Astrocyte (in vitro differentiated cells and primary cell): ENCODE data around the gene LRRC37B. TPM values are rescaled to one million over a fixed set of nuclear protein-coding genes. Genes with fewer than 3 reads are reported as not detected.
"Not testable (repeated sequence)": the region's sequence is repeated elsewhere in the genome, so short reads cannot be mapped to it uniquely, and the experiment has no call there.

ENCODE experiments used
- DNase-seq: peaks from one replicate; pipeline ENCODE4 v3.0.0-alpha.2; 2010; ENCODE audit warnings: low read depth
- FAIRE-seq: peaks from 2 replicates; lab custom pipeline; 2011; peaks lifted over from hg19 to GRCh38; lab: Jason Lieb, UNC
- H2AFZ ChIP-seq: 2 replicates; pipeline ENCODE4 v1.6.0; 2012; ENCODE audit warnings: low read depth, low read length, inconsistent platforms
- H3K27ac ChIP-seq: 2 replicates; pipeline ENCODE4 v1.5.1; 2011; ENCODE audit warnings: low read depth, low read length, inconsistent platforms
- H3K27me3 ChIP-seq: 2 replicates; pipeline ENCODE4 v1.6.0; 2011; ENCODE audit warnings: low read length, inconsistent platforms; ENCODE audit not compliant: insufficient read depth
- H3K36me3 ChIP-seq: 2 replicates; pipeline ENCODE4 v1.5.1; 2011; ENCODE audit warnings: low read length, inconsistent platforms; ENCODE audit not compliant: insufficient read depth
- H3K4me1 ChIP-seq: 2 replicates; pipeline ENCODE4 v1.5.1; 2011; ENCODE audit warnings: low read length, inconsistent platforms; ENCODE audit not compliant: insufficient read depth
- H3K4me2 ChIP-seq: 2 replicates; pipeline ENCODE4 v1.6.0; 2012; ENCODE audit warnings: low read length, inconsistent platforms
- H3K4me3 ChIP-seq: 2 replicates; pipeline ENCODE4 v1.5.1; 2011; ENCODE audit warnings: low read depth, mild to moderate bottlenecking, low read length, inconsistent platforms; ENCODE audit not compliant: insufficient read depth
- H3K79me2 ChIP-seq: 2 replicates; pipeline ENCODE4 v1.6.0; 2012; ENCODE audit warnings: mild to moderate bottlenecking, low read length, inconsistent platforms; ENCODE audit not compliant: insufficient read depth
- H3K9ac ChIP-seq: 2 replicates; pipeline ENCODE4 v1.6.0; 2012; ENCODE audit warnings: mild to moderate bottlenecking, low read length, inconsistent platforms
- H3K9me3 ChIP-seq: 2 replicates; pipeline ENCODE4 v1.5.1; 2012; ENCODE audit warnings: low read depth, mild to moderate bottlenecking, low read length, inconsistent platforms; ENCODE audit not compliant: insufficient read depth
- H4K20me1 ChIP-seq: 2 replicates; pipeline ENCODE4 v1.6.0; 2012; ENCODE audit warnings: low read length, inconsistent platforms; ENCODE audit not compliant: insufficient read depth
- H3K27ac Mint-ChIP-seq: one replicate; pipeline ENCODE4 v1.8.0; 2021; ENCODE audit warnings: mild to moderate bottlenecking, mixed read lengths; ENCODE audit not compliant: unreplicated experiment
- H3K27me3 Mint-ChIP-seq: one replicate; pipeline ENCODE4 v1.8.0; 2021; ENCODE audit warnings: low read depth, mixed read lengths; ENCODE audit not compliant: unreplicated experiment
- H3K36me3 Mint-ChIP-seq: one replicate; pipeline ENCODE4 v1.8.0; 2021; ENCODE audit warnings: low read depth, mixed read lengths; ENCODE audit not compliant: unreplicated experiment
- H3K4me1 Mint-ChIP-seq: one replicate; pipeline ENCODE4 v1.8.0; 2021; ENCODE audit warnings: low read depth, mixed read lengths; ENCODE audit not compliant: unreplicated experiment
- H3K4me3 Mint-ChIP-seq: one replicate; pipeline ENCODE4 v1.8.0; 2021; ENCODE audit warnings: mild to moderate bottlenecking, moderate library complexity, mixed read lengths; ENCODE audit not compliant: unreplicated experiment
- H3K9me3 Mint-ChIP-seq: one replicate; pipeline ENCODE4 v1.8.0; 2021; ENCODE audit warnings: mild to moderate bottlenecking, mixed read lengths; ENCODE audit not compliant: unreplicated experiment
- total RNA-seq: library from RNA; stranded (reverse); gene quantifications from 2 replicates; pipeline ENCODE4 v1.2.1, GENCODE V29; 2021

The LRRC37B gene
- total RNA-seq, 1 donor from 2014 or later = 10.3 TPM

DNA sequence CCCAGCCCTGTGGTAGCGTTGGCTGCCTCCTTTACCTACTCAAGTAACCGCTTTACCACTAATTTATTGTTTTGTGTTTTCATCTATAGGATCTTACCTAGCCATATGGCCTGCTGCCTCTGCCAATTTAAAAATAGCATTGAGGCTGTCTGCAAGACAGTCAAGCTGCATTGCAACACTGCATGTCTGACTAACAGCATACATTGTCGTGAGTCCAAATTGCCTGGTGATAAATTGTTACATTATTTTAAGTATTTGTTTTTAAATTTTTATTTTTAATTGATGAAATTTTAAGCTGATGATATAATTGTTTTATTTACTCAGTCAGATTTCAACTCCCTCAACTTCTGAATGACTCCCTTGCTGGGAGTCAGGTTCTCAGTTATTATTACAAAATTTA is 38.4 kb downstream of the LRRC37B start:
- H3K27me3 ChIP-seq, DNase-seq, H3K27ac ChIP-seq, H4K20me1 ChIP-seq, H3K36me3 Mint-ChIP-seq, H3K9ac ChIP-seq, H3K4me1 ChIP-seq, H3K9me3 ChIP-seq, H3K9me3 Mint-ChIP-seq, H3K4me1 Mint-ChIP-seq, H3K27ac Mint-ChIP-seq, H3K4me3 ChIP-seq, FAIRE-seq, H3K4me3 Mint-ChIP-seq, H3K36me3 ChIP-seq, H3K4me2 ChIP-seq, H2AFZ ChIP-seq, H3K27me3 Mint-ChIP-seq, H3K79me2 ChIP-seq: not testable (repeated sequence)

DNA sequence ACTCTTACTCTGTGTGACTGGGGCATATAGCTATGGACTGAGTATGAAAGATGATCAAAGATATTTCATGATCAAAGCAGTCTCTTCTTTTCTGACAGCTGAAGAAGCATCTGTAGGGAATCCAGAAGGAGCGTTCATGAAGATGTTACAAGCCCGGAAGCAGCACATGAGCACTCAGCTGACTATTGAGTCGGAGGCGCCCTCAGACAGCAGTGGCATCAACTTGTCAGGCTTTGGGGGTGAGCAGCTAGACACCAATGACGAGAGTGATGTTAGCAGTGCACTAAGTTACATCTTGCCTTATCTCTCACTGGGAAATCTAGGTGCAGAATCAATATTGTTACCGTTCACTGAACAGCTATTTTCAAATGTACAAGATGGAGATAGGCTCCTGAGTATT is 40.5 kb downstream of the LRRC37B start:
- H3K4me2 ChIP-seq, H3K4me1 ChIP-seq, H3K36me3 ChIP-seq, H3K36me3 Mint-ChIP-seq, H3K9ac ChIP-seq, H3K27ac ChIP-seq, H3K4me1 Mint-ChIP-seq, H3K4me3 Mint-ChIP-seq, H4K20me1 ChIP-seq, DNase-seq, H3K27me3 ChIP-seq, H3K9me3 Mint-ChIP-seq, H2AFZ ChIP-seq, H3K9me3 ChIP-seq, H3K27me3 Mint-ChIP-seq, FAIRE-seq, H3K4me3 ChIP-seq, H3K27ac Mint-ChIP-seq, H3K79me2 ChIP-seq: not testable (repeated sequence)

DNA sequence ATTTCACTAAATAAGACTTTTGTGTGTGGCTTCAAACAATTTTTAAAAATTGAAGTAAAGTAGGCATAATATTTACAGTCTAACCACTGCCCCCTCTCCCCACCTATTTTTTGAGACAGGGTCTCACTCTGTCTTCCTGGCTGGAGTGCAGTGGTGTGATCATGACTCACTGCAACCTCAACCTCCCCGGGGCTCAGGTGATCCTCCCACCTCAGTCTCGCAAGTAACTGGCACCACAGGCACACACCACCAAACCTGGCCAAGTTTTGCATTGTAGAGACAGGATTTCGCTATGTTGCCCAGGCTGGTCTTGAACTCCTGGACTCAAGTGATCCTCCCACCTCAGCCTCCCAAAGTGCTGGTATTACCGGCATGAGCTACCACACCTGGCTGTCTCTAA is 47.8 kb downstream of the LRRC37B start:
- not testable (repeated sequence) for H3K27me3 Mint-ChIP-seq, H3K27ac Mint-ChIP-seq

DNA sequence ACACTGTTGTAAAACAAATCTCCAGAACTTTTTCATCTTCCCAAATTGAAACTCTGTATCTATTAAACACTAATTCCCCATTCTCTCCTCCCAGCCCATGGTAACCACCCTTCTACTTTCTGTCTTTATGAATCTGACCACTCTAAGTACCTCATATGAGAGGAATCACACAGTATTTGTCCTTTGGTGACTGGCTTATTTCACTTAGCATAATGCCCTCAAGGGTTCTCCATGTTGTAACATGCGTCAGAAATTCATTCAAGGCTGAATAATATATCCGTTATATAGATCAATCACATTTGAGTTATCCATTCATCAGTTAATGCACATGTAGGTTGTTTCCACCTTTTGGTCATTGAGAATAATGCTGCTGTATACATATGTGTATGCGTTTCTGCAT is 48.2 kb downstream of the LRRC37B start:
- H4K20me1 ChIP-seq, H3K4me1 ChIP-seq, H2AFZ ChIP-seq, H3K9me3 ChIP-seq, H3K27me3 ChIP-seq, H3K36me3 ChIP-seq, H3K27ac Mint-ChIP-seq, H3K9me3 Mint-ChIP-seq, DNase-seq, H3K4me2 ChIP-seq, H3K4me3 Mint-ChIP-seq, H3K79me2 ChIP-seq, H3K36me3 Mint-ChIP-seq, H3K4me3 ChIP-seq, H3K27me3 Mint-ChIP-seq, H3K9ac ChIP-seq, FAIRE-seq, H3K4me1 Mint-ChIP-seq, H3K27ac ChIP-seq: not testable (repeated sequence)

More for the DNA sequence above, 47.8 kb downstream of the LRRC37B start:
- not testable (repeated sequence) for H3K9me3 Mint-ChIP-seq, H3K27me3 ChIP-seq, FAIRE-seq, H3K27ac ChIP-seq, H3K9me3 ChIP-seq, H3K36me3 Mint-ChIP-seq, H2AFZ ChIP-seq, DNase-seq, H4K20me1 ChIP-seq, H3K4me2 ChIP-seq, H3K36me3 ChIP-seq, H3K4me3 ChIP-seq, H3K4me3 Mint-ChIP-seq, H3K79me2 ChIP-seq, H3K4me1 Mint-ChIP-seq, H3K9ac ChIP-seq, H3K4me1 ChIP-seq

DNA sequence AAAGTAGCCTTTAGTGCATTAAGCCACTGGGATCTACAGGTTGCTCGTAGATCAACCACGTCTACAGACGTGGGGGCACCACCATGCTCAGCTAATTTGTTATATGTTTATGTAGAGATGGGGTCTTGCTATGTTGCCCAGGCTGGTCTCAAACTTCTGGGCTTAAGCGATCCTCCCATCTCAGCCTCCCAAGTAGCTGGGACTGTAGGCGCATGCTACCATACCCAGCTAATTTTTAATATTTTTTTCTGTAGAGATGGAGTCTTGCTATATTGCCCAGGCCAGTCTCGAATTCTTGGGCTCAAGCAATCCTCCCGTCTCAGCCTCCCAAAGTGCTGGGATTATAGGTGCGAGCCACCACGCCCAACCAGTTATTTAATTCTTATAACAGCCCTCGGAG is 49.3 kb downstream of the LRRC37B start:
- H3K9me3 ChIP-seq, H3K27ac ChIP-seq, H4K20me1 ChIP-seq, H2AFZ ChIP-seq, H3K27me3 Mint-ChIP-seq, DNase-seq, H3K9ac ChIP-seq, H3K27ac Mint-ChIP-seq, H3K4me1 Mint-ChIP-seq, H3K4me1 ChIP-seq, H3K27me3 ChIP-seq, H3K4me2 ChIP-seq, H3K79me2 ChIP-seq, H3K4me3 ChIP-seq, H3K36me3 Mint-ChIP-seq, FAIRE-seq, H3K36me3 ChIP-seq, H3K9me3 Mint-ChIP-seq, H3K4me3 Mint-ChIP-seq: not testable (repeated sequence)

DNA sequence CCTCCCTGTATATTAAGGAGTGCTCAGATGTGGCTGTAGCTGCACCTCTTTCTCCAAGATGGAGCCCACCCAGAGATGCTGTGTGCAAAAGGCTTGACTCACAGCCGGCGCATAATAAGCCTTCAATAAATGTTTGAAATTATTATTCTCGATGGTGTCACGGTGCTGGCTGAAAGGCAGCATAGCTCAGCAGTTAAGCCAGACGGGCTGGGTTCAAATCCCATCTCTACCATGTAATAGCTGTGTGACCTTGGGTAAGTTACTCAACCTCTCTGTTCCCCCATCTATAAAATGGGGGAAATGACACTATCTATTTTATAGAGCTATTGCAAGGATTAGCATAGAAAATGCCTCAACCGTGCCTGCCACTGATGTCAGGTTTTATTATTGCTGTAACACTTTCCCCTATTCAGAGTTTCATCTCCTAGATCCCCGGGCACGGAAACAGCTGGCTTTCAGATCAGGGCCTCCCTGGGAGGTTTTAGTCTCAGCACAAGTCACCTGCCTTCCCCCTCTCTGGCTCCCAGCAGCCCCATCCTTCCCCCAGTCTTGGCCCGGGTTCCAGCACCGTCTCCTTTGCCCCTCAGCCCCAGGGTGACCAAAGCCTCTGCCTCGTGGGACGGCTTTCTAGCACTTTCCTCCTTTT is 50.4 kb downstream of the LRRC37B start:
- not testable (repeated sequence) for FAIRE-seq, H3K36me3 ChIP-seq, H3K27ac ChIP-seq, H3K79me2 ChIP-seq, H3K9me3 Mint-ChIP-seq, H4K20me1 ChIP-seq, H3K36me3 Mint-ChIP-seq, H3K4me1 Mint-ChIP-seq, H3K4me2 ChIP-seq, H3K27me3 ChIP-seq, H3K9ac ChIP-seq, H2AFZ ChIP-seq, H3K4me3 Mint-ChIP-seq, H3K27ac Mint-ChIP-seq, H3K27me3 Mint-ChIP-seq, DNase-seq, H3K4me1 ChIP-seq, H3K4me3 ChIP-seq, H3K9me3 ChIP-seq
